ENCODE data around the gene ANKRD63. TPM values are rescaled to one million over a fixed set of nuclear protein-coding genes. Genes with fewer than 3 reads are reported as not detected.

Gene ANKRD63
- polyA plus RNA-seq, 3 donors = not detected

DNA sequence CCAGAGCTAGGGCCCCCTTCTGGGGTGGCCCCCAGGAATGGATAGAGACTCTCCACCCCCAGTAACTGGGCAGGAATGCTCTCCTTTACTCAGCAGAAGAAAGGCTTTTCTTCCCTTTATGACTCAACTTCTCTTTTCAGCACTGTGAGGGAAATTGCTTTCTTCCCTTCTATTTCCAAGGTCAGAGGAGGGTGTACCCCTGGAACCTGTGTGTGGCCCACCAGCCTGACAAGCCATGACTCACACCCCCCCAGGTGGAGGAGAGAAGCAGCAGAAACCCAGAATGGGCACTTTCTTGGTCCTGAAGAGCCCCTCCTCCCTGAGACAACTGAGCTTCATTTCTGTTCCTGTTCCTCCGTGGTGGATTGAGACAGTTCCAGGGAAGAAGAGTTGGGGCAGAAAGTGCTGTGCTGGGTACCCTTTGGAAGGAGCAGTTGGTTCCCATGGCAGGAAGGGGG is 2.7 kb upstream of the ANKRD63 start:
- Histone ChIP-seq H3K9me3 (replicated peaks in 1 of 2; ENCODE audit: control insufficient read depth in 1 of 2, insufficient read depth in 1 of 2, low read length in 2 of 2) (no peaks in the 10 kb centered on the region), H3K27ac (ENCODE audit: low read depth in 1 of 2, low read length in 2 of 2) (peak overlapping the region; percentile 0 to 59), H3K9ac (ENCODE audit: insufficient read depth, low read length, poor library complexity, severe bottlenecking) (no peak overlapping the region), H3K4me3 (replicated peaks in 1 of 3; ENCODE audit: low read depth in 2 of 3, low read length in 3 of 3) (no peak overlapping the region), H2AFZ (ENCODE audit: insufficient read depth, low read depth, low read length, poor library complexity, severe bottlenecking) (no peak overlapping the region), H3K4me1 (ENCODE audit: control insufficient read depth in 1 of 2, insufficient read depth in 2 of 2, low read length in 2 of 2) (peaks cover 26 to 51% of the 10 kb centered on the region in 2 donors), H3K4me2 (replicated peaks; ENCODE audit: extremely low read depth, low read length, poor library complexity, severe bottlenecking) (no peak overlapping the region), H4K20me1 (ENCODE audit: insufficient read depth, low read length) (peaks cover 74% of the 10 kb centered on the region), H3K27me3 (ENCODE audit: control insufficient read depth in 2 of 2, insufficient read depth in 2 of 2, low read length in 2 of 2) (peaks cover 9 to 25% of the 10 kb centered on the region in 2 donors), H3K36me3 (replicated peaks in 1 of 2; ENCODE audit: control insufficient read depth in 1 of 2, insufficient read depth in 2 of 2, low read length in 2 of 2) (peaks cover 44 to 58% of the 10 kb centered on the region in 2 donors), H3K79me2 (ENCODE audit: insufficient read depth, low read length) (no peaks in the 10 kb centered on the region)
- Mint-ChIP-seq H3K9me3 (peaks cover 0 to 10% (median 0%) of the 10 kb centered on the region in 7 donors), H3K27ac (peak overlapping the region in 5 of 7 donors; percentile 6 to 83 (median 70)), H3K27me3 (ENCODE audit: low read depth in 3 of 3) (peaks cover 20 to 39% (median 26%) of the 10 kb centered on the region in 3 donors), H3K4me3 (no peak overlapping the region), H3K4me1 (peaks cover 34% of the 10 kb centered on the region), H3K36me3 (peaks cover 49 to 67% of the 10 kb centered on the region in 2 donors)
- 0% methylated on average over 1 of the region's 1 CpG for WGBS (ENCODE audit: insufficient coverage)
- TF ChIP-seq, protein P1, sequence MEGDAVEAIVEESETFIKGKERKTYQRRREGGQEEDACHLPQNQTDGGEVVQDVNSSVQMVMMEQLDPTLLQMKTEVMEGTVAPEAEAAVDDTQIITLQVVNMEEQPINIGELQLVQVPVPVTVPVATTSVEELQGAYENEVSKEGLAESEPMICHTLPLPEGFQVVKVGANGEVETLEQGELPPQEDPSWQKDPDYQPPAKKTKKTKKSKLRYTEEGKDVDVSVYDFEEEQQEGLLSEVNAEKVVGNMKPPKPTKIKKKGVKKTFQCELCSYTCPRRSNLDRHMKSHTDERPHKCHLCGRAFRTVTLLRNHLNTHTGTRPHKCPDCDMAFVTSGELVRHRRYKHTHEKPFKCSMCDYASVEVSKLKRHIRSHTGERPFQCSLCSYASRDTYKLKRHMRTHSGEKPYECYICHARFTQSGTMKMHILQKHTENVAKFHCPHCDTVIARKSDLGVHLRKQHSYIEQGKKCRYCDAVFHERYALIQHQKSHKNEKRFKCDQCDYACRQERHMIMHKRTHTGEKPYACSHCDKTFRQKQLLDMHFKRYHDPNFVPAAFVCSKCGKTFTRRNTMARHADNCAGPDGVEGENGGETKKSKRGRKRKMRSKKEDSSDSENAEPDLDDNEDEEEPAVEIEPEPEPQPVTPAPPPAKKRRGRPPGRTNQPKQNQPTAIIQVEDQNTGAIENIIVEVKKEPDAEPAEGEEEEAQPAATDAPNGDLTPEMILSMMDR (IDR thresholded peaks at IDR 0.05) = no peak
- no peak for DNase-seq
- intact Hi-C loops (cut with micrococcal nuclease) = no loop called here

GRCh38 chr15:40285151-40285550 is 2.3 kb upstream of the ANKRD63 start:
- intact Hi-C loops (cut with micrococcal nuclease) = no loop called here
- Histone ChIP-seq H2AFZ (ENCODE audit: insufficient read depth, low read depth, low read length, poor library complexity, severe bottlenecking) (no peak overlapping the region), H3K79me2 (ENCODE audit: insufficient read depth, low read length) (no peaks in the 10 kb centered on the region), H3K27ac (ENCODE audit: low read depth in 1 of 2, low read length in 2 of 2) (no peak overlapping the region), H3K9me3 (replicated peaks in 1 of 2; ENCODE audit: control insufficient read depth in 1 of 2, insufficient read depth in 1 of 2, low read length in 2 of 2) (no peaks in the 10 kb centered on the region), H3K27me3 (ENCODE audit: control insufficient read depth in 2 of 2, insufficient read depth in 2 of 2, low read length in 2 of 2) (peaks cover 9 to 30% of the 10 kb centered on the region in 2 donors), H3K4me3 (replicated peaks in 1 of 3; ENCODE audit: low read depth in 2 of 3, low read length in 3 of 3) (no peak overlapping the region), H3K36me3 (replicated peaks in 1 of 2; ENCODE audit: control insufficient read depth in 1 of 2, insufficient read depth in 2 of 2, low read length in 2 of 2) (peaks cover 40 to 54% of the 10 kb centered on the region in 2 donors), H4K20me1 (ENCODE audit: insufficient read depth, low read length) (peaks cover 70% of the 10 kb centered on the region), H3K9ac (ENCODE audit: insufficient read depth, low read length, poor library complexity, severe bottlenecking) (no peak overlapping the region), H3K4me1 (ENCODE audit: control insufficient read depth in 1 of 2, insufficient read depth in 2 of 2, low read length in 2 of 2) (peaks cover 26 to 51% of the 10 kb centered on the region in 2 donors), H3K4me2 (replicated peaks; ENCODE audit: extremely low read depth, low read length, poor library complexity, severe bottlenecking) (no peak overlapping the region)
- peaks cover 46 to 63% of the 10 kb centered on the region in 2 donors for H3K36me3 Mint-ChIP-seq
- DNase-seq = no peak
- WGBS (ENCODE audit: insufficient coverage) = 100% methylated on average over 2 of the region's 4 CpGs
- peak overlapping the region in 1 of 2 donors; percentile 46 for H3K4me3 Mint-ChIP-seq
- peaks cover 24 to 43% (median 30%) of the 10 kb centered on the region in 3 donors for H3K27me3 Mint-ChIP-seq (ENCODE audit: low read depth in 3 of 3)
- peaks cover 0 to 10% (median 0%) of the 10 kb centered on the region in 7 donors for H3K9me3 Mint-ChIP-seq
- peaks cover 34% of the 10 kb centered on the region for H3K4me1 Mint-ChIP-seq
- peak overlapping the region in 1 of 7 donors; percentile 83 for H3K27ac Mint-ChIP-seq
- TF ChIP-seq, protein P1 (IDR thresholded peaks at IDR 0.05) = no peak

Data from CD14-positive monocyte (primary cell).